HG02970 (cell line): ENCODE results near the gene PAPSS1.
"Not testable (repeated sequence)": the region's sequence is repeated elsewhere in the genome, so short reads cannot be mapped to it uniquely, and the experiment has no call there.

ENCODE experiments used
- ATAC-seq: cut with Tn5 transposase; IDR thresholded peaks from one replicate; pipeline ENCODE4 v1.9.1; 2021; ENCODE audit warnings: mild to moderate bottlenecking, moderate library complexity, moderate number of reproducible peaks; ENCODE audit not compliant: unreplicated experiment, low FRiP score

Gene PAPSS1

GRCh38 chr4:107691378-107691777 is 28.7 kb downstream of the PAPSS1 start:
- no peak for ATAC-seq

- ATAC-seq = no peak
These were observed 30.0 kb downstream of the PAPSS1 start for GRCh38 chr4:107689912-107690587.

GRCh38 chr4:107688421-107688820 is 31.6 kb downstream of the PAPSS1 start:
- ATAC-seq = no peak

- no peak for ATAC-seq
These were observed 34.3 kb downstream of the PAPSS1 start for GRCh38 chr4:107685740-107686139.

GRCh38 chr4:107683873-107684272 is 36.2 kb downstream of the PAPSS1 start:
- ATAC-seq = no peak

- ATAC-seq = no peak
These were observed 37.7 kb downstream of the PAPSS1 start for GRCh38 chr4:107682306-107682705.

- no peak for ATAC-seq
These were observed 51.0 kb downstream of the PAPSS1 start for GRCh38 chr4:107669068-107669467.

GRCh38 chr4:107666134-107666533 is 53.9 kb downstream of the PAPSS1 start:
- ATAC-seq = no peak

GRCh38 chr4:107665001-107665400 is 55.0 kb downstream of the PAPSS1 start:
- ATAC-seq = no peak

- no peak for ATAC-seq
These were observed 61.4 kb downstream of the PAPSS1 start for GRCh38 chr4:107658400-107659336.

- ATAC-seq = no peak
These were observed 64.7 kb downstream of the PAPSS1 start for GRCh38 chr4:107655289-107655688.

GRCh38 chr4:107654694-107655093 is 65.3 kb downstream of the PAPSS1 start:
- ATAC-seq = no peak

GRCh38 chr4:107651408-107651807 is 68.6 kb downstream of the PAPSS1 start:
- ATAC-seq = not testable (repeated sequence)

- ATAC-seq = no peak
These were observed 69.8 kb downstream of the PAPSS1 start for GRCh38 chr4:107650251-107650650.

- no peak for ATAC-seq
These were observed 71.6 kb downstream of the PAPSS1 start for GRCh38 chr4:107648178-107648991.

GRCh38 chr4:107647591-107647990 is 72.4 kb downstream of the PAPSS1 start:
- no peak for ATAC-seq

GRCh38 chr4:107645604-107646003 is 74.4 kb downstream of the PAPSS1 start:
- ATAC-seq = no peak

GRCh38 chr4:107643021-107643420 is 77.0 kb downstream of the PAPSS1 start:
- ATAC-seq = no peak

- ATAC-seq = no peak
These were observed 79.2 kb downstream of the PAPSS1 start for GRCh38 chr4:107640878-107641277.

GRCh38 chr4:107640197-107640596 is 79.8 kb downstream of the PAPSS1 start:
- no peak for ATAC-seq

- ATAC-seq = no peak
These were observed 84.3 kb downstream of the PAPSS1 start for GRCh38 chr4:107635735-107636134.
